MCF 10A (cell line): ENCODE measurements around the gene CIART. TPM values are rescaled to one million over a fixed set of nuclear protein-coding genes. Genes with fewer than 3 reads are reported as not detected.

ENCODE experiments used
- BruUV-seq: library from RNA; stranded (reverse); fragments of 400-500 nt; replicated peaks from 2 replicates; lab custom pipeline; 2021; lab: Mats Ljungman, UMichigan
- CTCF ChIA-PET: fragments of 300-600 bp; sonication (Branson Sonifier 250); formaldehyde crosslinking; extraction: SDS; loops from one replicate; lab custom pipeline; 2021; ENCODE audit warnings: antibody characterized with exemption, inconsistent platforms; lab: Yijun Ruan, JAX
- POLR2A ChIA-PET: fragments of 300-600, 350-650 bp; sonication (Branson Sonifier 250); formaldehyde crosslinking; extraction: SDS; loops from one replicate; lab custom pipeline; 2020; ENCODE audit warnings: antibody characterized with exemption, inconsistent platforms; lab: Yijun Ruan, JAX
- DNase-seq: peaks from one replicate; pipeline ENCODE4 v3.0.0-alpha.2; 2018; ENCODE audit not compliant: unreplicated experiment
- H3K27ac Mint-ChIP-seq: one replicate; pipeline ENCODE4 v1.8.0; 2022; ENCODE audit warnings: mild to moderate bottlenecking, low read depth, mixed read lengths; ENCODE audit not compliant: unreplicated experiment
- H3K27me3 Mint-ChIP-seq: one replicate; pipeline ENCODE4 v1.8.0; 2022; ENCODE audit warnings: mixed read lengths; ENCODE audit not compliant: insufficient read depth, unreplicated experiment
- H3K36me3 Mint-ChIP-seq: one replicate; pipeline ENCODE4 v1.8.0; 2022; ENCODE audit warnings: mild to moderate bottlenecking, moderate library complexity, mixed read lengths; ENCODE audit not compliant: insufficient read depth, unreplicated experiment
- H3K4me1 Mint-ChIP-seq: one replicate; pipeline ENCODE4 v1.8.0; 2022; ENCODE audit warnings: mixed read lengths; ENCODE audit not compliant: insufficient read depth, unreplicated experiment
- H3K4me3 Mint-ChIP-seq: one replicate; pipeline ENCODE4 v1.8.0; 2022; ENCODE audit warnings: mild to moderate bottlenecking, moderate library complexity, mixed read lengths; ENCODE audit not compliant: unreplicated experiment
- H3K9me3 Mint-ChIP-seq: one replicate; pipeline ENCODE4 v1.8.0; 2022; ENCODE audit warnings: mixed read lengths; ENCODE audit not compliant: unreplicated experiment
- intact Hi-C: fragments of 100-400 bp; cut with micrococcal nuclease; formaldehyde crosslinking; loops from 2 replicates; pipeline ENCODE4 v1.14.1; 2022
- total RNA-seq: library from RNA; stranded (reverse); gene quantifications from 2 replicates; pipeline ENCODE4 v1.2.3, GENCODE V29; 2022
- TF ChIP-seq, protein P1 (sequence below): fragments of 200-600 bp; IDR thresholded peaks from one replicate; pipeline ENCODE4 v1.8.0; 2022; ENCODE audit warnings: antibody characterized with exemption, mild to moderate bottlenecking; ENCODE audit not compliant: unreplicated experiment

CIART gene
- total RNA-seq, 1 experiment from 2014 or later, result 5.2 TPM

- H3K36me3 Mint-ChIP-seq, result peaks cover 13% of the 10 kb centered on the region
- peak overlapping the region; percentile 94 for H3K27ac Mint-ChIP-seq
- ChIA-PET POLR2A (interaction anchor here (0.6 to 7.1 kb wide), 27 partner anchors 9 to 394 kb away, joined by 3 to 239 read pairs (median 4); partner anchors contain the start of genes ANP32E, APH1A, C1orf54 and CA14), CTCF (interaction anchor here (0.5 to 8.2 kb wide), 18 partner anchors 8 to 209 kb away, joined by 3 to 215 read pairs (median 4); partner anchors contain the start of genes APH1A, C1orf54, CA14 and PRPF3)
- DNase-seq, result peak; percentile 87
- H3K27me3 Mint-ChIP-seq, result no peaks in the 10 kb centered on the region
- TSS peak; percentile 87 for BruUV-seq
- H3K4me1 Mint-ChIP-seq, result peaks cover 43% of the 10 kb centered on the region
- peak overlapping the region; percentile 83 for H3K4me3 Mint-ChIP-seq
- no peaks in the 10 kb centered on the region for H3K9me3 Mint-ChIP-seq
- TF ChIP-seq, protein P1, sequence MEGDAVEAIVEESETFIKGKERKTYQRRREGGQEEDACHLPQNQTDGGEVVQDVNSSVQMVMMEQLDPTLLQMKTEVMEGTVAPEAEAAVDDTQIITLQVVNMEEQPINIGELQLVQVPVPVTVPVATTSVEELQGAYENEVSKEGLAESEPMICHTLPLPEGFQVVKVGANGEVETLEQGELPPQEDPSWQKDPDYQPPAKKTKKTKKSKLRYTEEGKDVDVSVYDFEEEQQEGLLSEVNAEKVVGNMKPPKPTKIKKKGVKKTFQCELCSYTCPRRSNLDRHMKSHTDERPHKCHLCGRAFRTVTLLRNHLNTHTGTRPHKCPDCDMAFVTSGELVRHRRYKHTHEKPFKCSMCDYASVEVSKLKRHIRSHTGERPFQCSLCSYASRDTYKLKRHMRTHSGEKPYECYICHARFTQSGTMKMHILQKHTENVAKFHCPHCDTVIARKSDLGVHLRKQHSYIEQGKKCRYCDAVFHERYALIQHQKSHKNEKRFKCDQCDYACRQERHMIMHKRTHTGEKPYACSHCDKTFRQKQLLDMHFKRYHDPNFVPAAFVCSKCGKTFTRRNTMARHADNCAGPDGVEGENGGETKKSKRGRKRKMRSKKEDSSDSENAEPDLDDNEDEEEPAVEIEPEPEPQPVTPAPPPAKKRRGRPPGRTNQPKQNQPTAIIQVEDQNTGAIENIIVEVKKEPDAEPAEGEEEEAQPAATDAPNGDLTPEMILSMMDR, result peak; percentile 86
- intact Hi-C loops, result loop anchor here (1.0 kb wide), 2 partner anchors 25 to 45 kb away; partner anchors contain the start of gene ANP32E
Measured at GRCh38 chr1:150281221-150281757, 1.1 kb upstream of the CIART start.

DNA sequence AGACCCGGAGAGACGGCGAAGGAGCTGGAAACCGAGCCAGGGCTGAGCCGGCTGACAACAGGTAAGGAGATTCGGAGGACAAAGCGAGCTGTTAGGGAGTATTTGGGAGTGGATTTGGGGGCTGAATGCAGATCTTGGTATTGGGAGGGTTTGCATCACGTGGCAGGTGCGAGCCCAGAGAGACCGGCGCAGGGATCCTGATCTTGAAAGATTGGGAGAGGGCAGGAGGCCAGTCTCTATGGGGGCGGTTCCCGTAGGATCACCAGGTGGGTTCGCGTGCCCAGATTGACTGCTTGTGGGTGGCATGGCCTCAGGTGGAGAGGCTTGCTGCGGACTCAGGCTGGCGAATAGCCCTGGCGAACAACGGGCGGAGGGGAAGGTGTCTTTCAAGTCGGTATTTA is 204 bp downstream of the CIART start:
- Mint-ChIP-seq H3K4me3 (peak overlapping the region; percentile 83), H3K4me1 (peaks cover 43% of the 10 kb centered on the region), H3K27ac (peak overlapping the region; percentile 94), H3K27me3 (no peaks in the 10 kb centered on the region), H3K9me3 (no peaks in the 10 kb centered on the region), H3K36me3 (peaks cover 18% of the 10 kb centered on the region)
- ChIA-PET CTCF (interaction anchor here (0.6 to 8.2 kb wide), 5 partner anchors 15 to 338 kb away, joined by 3 to 215 read pairs (median 3); partner anchors contain the start of gene CA14), POLR2A (interaction anchor here (0.6 to 7.1 kb wide), 7 partner anchors 12 to 1765 kb away, joined by 3 to 239 read pairs (median 7); partner anchors contain the start of genes APH1A, C1orf54, CA14 and RPRD2)
- TSS peak; percentile 40 for BruUV-seq
- intact Hi-C loops, result no loop called here
- DNase-seq, result no peak
- TF ChIP-seq, protein P1, result no peak

- POLR2A ChIA-PET, result interaction anchor here (2.2 to 7.1 kb wide), 2 partner anchors 15 to 25 kb away, joined by 7 to 239 read pairs; partner anchors contain the start of gene CA14
- no peaks in the 10 kb centered on the region for H3K9me3 Mint-ChIP-seq
- TF ChIP-seq, protein P1, result no peak
- CTCF ChIA-PET, result interaction anchor here (0.6 to 8.2 kb wide), 4 partner anchors 15 to 337 kb away, joined by 3 to 215 read pairs (median 3); partner anchors contain the start of gene CA14
- BruUV-seq, result no TSS peak
- no peaks in the 10 kb centered on the region for H3K27me3 Mint-ChIP-seq
- DNase-seq, result no peak
- peak overlapping the region; percentile 83 for H3K4me3 Mint-ChIP-seq
- peaks cover 18% of the 10 kb centered on the region for H3K36me3 Mint-ChIP-seq
- intact Hi-C loops, result no loop called here
- H3K4me1 Mint-ChIP-seq, result peaks cover 42% of the 10 kb centered on the region
- no peak overlapping the region for H3K27ac Mint-ChIP-seq
Measured at GRCh38 chr1:150283260-150283659, 906 bp downstream of the CIART start.

DNA sequence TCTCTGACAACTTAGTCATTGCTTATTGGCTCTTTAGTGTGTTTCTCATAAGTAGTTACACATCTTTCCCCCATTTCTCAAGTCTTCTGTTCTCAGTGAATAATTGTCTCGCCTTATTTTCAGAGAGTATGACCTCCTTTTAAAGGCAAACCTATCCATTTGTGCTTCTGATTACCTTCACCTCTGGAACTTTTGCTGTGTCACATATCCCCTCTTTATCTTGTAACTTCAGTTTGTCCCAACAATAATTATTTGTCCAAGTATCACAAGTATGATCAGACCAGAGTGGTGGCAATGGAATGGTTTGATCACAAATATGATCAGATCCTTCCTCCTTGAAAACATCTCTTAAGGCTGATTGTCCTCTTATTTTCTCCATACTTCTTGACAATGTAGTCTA is 6.0 kb downstream of the CIART start:
- CTCF ChIA-PET, result interaction anchor here (0.6 to 2.2 kb wide), 3 partner anchors 8 to 46 kb away, joined by 3 to 8 read pairs (median 4); no protein-coding TSS in a partner anchor
- no TSS peak for BruUV-seq
- TF ChIP-seq, protein P1, result no peak
- no peak overlapping the region for H3K4me3 Mint-ChIP-seq
- no peak overlapping the region for H3K27ac Mint-ChIP-seq
- DNase-seq, result no peak
- intact Hi-C loops, result no loop called here
- POLR2A ChIA-PET, result interaction anchor here (0.5 to 1.3 kb wide), 4 partner anchors 8 to 1494 kb away, joined by 3 to 4 read pairs (median 3); partner anchors contain the start of gene APH1A
- peaks cover 20% of the 10 kb centered on the region for H3K36me3 Mint-ChIP-seq
- no peaks in the 10 kb centered on the region for H3K27me3 Mint-ChIP-seq
- peaks cover 10% of the 10 kb centered on the region for H3K4me1 Mint-ChIP-seq
- no peaks in the 10 kb centered on the region for H3K9me3 Mint-ChIP-seq
